Mesothelial cell of epicardium (in vitro differentiated cells): ENCODE measurements around the gene BDH2. TPM values are rescaled to one million over a fixed set of nuclear protein-coding genes. Genes with fewer than 3 reads are reported as not detected.

Source experiments
- DNase-seq, 2 experiments: peaks; one replicate each; pipeline ENCODE4 v3.0.0; 2021; ENCODE audit warnings: low spot score in 2 of 2; ENCODE audit not compliant: unreplicated experiment in 2 of 2
- H3K27ac Mint-ChIP-seq: 2 replicates; pipeline ENCODE4 v1.8.0; 2021; ENCODE audit warnings: mixed read lengths
- H3K27me3 Mint-ChIP-seq: 2 replicates; pipeline ENCODE4 v1.8.0; 2021; ENCODE audit warnings: low read depth, mixed read lengths
- H3K36me3 Mint-ChIP-seq: 2 replicates; pipeline ENCODE4 v1.8.0; 2021; ENCODE audit warnings: mixed read lengths
- H3K4me1 Mint-ChIP-seq: 2 replicates; pipeline ENCODE4 v1.8.0; 2021; ENCODE audit warnings: mixed read lengths
- H3K4me3 Mint-ChIP-seq: 2 replicates; pipeline ENCODE4 v1.8.0; 2021; ENCODE audit warnings: mild to moderate bottlenecking, moderate library complexity, mixed read lengths
- H3K9me3 Mint-ChIP-seq: 2 replicates; pipeline ENCODE4 v1.8.0; 2021; ENCODE audit warnings: mixed read lengths
- total RNA-seq: library from RNA; stranded (reverse); gene quantifications from 3 replicates; pipeline ENCODE4 v1.2.1, GENCODE V29; 2021
- TF ChIP-seq, protein P1 (sequence below): fragments of 200-600 bp; sonication (generic); IDR thresholded peaks from one replicate; pipeline ENCODE4 v1.5.0; 2021; ENCODE audit warnings: antibody characterized with exemption; ENCODE audit not compliant: unreplicated experiment

The BDH2 gene
- total RNA-seq, 1 donor from 2014 or later = 102 TPM

DNA sequence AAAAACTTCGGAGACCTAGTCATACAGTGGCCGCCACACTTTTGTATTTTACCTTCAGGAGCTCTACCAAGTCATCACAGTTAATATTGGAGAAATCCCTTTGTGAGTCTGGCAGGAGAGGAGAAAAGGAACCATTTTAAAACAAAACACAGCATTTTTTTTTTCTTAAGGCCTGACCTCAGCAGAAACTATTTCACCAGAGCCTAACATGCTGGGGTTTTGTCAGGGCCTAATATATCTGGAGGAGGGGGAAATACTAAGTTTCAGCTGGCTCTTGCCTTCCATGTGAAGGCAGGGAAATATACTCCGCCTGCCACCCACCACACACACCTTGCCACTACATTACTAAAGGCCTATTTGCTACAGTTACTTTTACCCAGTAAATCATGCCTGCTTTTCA is 26.5 kb upstream of the BDH2 start:
- TF ChIP-seq, protein P1, sequence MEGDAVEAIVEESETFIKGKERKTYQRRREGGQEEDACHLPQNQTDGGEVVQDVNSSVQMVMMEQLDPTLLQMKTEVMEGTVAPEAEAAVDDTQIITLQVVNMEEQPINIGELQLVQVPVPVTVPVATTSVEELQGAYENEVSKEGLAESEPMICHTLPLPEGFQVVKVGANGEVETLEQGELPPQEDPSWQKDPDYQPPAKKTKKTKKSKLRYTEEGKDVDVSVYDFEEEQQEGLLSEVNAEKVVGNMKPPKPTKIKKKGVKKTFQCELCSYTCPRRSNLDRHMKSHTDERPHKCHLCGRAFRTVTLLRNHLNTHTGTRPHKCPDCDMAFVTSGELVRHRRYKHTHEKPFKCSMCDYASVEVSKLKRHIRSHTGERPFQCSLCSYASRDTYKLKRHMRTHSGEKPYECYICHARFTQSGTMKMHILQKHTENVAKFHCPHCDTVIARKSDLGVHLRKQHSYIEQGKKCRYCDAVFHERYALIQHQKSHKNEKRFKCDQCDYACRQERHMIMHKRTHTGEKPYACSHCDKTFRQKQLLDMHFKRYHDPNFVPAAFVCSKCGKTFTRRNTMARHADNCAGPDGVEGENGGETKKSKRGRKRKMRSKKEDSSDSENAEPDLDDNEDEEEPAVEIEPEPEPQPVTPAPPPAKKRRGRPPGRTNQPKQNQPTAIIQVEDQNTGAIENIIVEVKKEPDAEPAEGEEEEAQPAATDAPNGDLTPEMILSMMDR = no peak
- no peak for DNase-seq
- Mint-ChIP-seq H3K27me3 (no peaks in the 10 kb centered on the region), H3K4me3 (no peak overlapping the region), H3K4me1 (no peaks in the 10 kb centered on the region), H3K9me3 (peaks cover 34% of the 10 kb centered on the region), H3K27ac (no peak overlapping the region), H3K36me3 (peaks cover 46% of the 10 kb centered on the region)

DNA sequence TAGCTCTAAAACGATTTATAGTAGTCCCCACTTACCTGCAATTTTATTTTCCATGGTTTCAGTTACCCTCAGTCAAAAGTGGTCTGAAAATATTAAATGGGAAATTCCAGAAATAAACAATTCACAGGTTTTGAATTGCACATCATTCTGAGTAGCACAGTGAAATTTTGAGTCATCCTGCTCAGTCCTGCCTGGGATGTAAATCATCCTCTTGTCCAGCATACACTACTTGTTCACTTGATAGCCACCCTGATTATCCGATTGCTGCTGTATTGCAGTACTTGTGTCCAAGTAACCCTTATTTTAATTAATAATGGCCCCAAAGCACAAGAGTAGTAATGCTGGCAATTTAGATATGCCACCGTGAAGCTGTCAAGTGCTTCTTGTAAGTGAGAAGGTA is 23.5 kb upstream of the BDH2 start:
- no peaks in the 10 kb centered on the region for H3K27me3 Mint-ChIP-seq

DNA sequence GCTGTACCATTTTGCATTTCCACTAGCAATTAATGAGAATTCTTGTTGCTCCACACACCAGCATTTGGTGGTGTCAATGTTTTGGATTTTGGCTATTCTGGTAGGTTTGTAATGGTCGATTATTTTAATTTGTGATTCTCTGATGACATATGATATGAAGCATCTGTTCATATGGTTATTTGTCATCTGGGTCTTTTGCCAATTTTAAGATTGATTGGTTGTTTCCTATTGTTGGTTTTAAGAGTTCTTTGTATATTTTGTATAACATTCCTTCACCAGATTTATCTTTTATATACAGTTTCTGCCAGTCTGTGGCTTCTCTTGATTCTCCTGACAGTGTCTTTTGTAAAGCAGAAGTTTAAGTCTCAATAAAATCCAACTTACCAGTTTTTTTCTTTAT is 18.5 kb upstream of the BDH2 start:
- peaks cover 5% of the 10 kb centered on the region for H3K36me3 Mint-ChIP-seq
- H3K4me1 Mint-ChIP-seq = no peaks in the 10 kb centered on the region
- no peak overlapping the region for H3K4me3 Mint-ChIP-seq
- no peaks in the 10 kb centered on the region for H3K9me3 Mint-ChIP-seq
- no peaks in the 10 kb centered on the region for H3K27me3 Mint-ChIP-seq
- no peak for DNase-seq
- TF ChIP-seq, protein P1 = no peak
- H3K27ac Mint-ChIP-seq = no peak overlapping the region

More for the DNA sequence above, 23.5 kb upstream of the BDH2 start:
- no peak overlapping the region for H3K27ac Mint-ChIP-seq
- H3K4me1 Mint-ChIP-seq = no peaks in the 10 kb centered on the region
- TF ChIP-seq, protein P1 = no peak
- H3K9me3 Mint-ChIP-seq = peaks cover 10% of the 10 kb centered on the region
- DNase-seq = no peak
- no peak overlapping the region for H3K4me3 Mint-ChIP-seq
- peaks cover 21% of the 10 kb centered on the region for H3K36me3 Mint-ChIP-seq

DNA sequence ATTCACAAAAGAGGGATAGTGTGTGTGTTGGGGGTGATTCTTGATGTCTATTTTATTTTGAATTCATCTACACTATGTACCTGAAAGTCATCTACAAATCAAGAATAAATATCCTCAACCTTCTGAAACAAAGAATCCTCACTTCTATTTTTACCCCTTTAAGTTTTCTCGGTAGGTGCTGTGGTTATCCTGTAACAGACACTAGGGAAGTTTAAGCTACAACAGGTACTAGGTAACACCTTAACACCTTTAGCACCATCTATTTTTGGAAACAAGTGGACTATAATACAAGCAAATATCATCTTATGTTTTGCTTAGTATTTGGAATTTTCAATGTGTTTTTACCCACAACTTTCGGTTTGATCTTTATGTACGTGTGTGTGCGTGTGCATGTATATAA is 12.0 kb upstream of the BDH2 start:
- no peaks in the 10 kb centered on the region for H3K27me3 Mint-ChIP-seq
- no peak overlapping the region for H3K27ac Mint-ChIP-seq
- TF ChIP-seq, protein P1 = no peak
- no peaks in the 10 kb centered on the region for H3K4me1 Mint-ChIP-seq
- no peak overlapping the region for H3K4me3 Mint-ChIP-seq
- no peaks in the 10 kb centered on the region for H3K9me3 Mint-ChIP-seq
- no peak for DNase-seq
- H3K36me3 Mint-ChIP-seq = peaks cover 7% of the 10 kb centered on the region

DNA sequence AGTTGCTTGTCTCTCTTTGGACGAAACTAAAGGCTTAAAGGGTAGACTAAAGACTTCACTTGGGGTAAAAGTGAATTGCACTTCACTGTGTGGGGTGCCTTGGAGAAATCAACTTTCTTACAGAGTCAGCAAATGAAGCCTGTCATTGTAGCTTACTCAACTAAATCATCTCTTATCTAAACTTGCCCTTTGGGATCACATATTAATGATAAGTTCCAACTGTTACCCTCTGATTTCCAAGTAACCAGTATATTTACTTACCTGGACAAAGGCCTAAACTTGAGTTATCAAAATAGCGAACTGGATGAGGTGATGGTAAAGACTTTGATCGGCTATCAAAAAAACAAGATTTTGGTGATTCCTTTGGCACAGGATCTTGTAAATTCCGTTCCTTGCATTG is 8.9 kb upstream of the BDH2 start:
- no peaks in the 10 kb centered on the region for H3K9me3 Mint-ChIP-seq
- no peaks in the 10 kb centered on the region for H3K27me3 Mint-ChIP-seq
- no peaks in the 10 kb centered on the region for H3K4me1 Mint-ChIP-seq
- H3K4me3 Mint-ChIP-seq = no peak overlapping the region
- no peak for DNase-seq
- no peak overlapping the region for H3K27ac Mint-ChIP-seq
- H3K36me3 Mint-ChIP-seq = peaks cover 11% of the 10 kb centered on the region
- TF ChIP-seq, protein P1 = no peak
